Neuron (in vitro differentiated cells): ENCODE results near the gene MTHFD1L.
"Not testable (repeated sequence)": the region's sequence is repeated elsewhere in the genome, so short reads cannot be mapped to it uniquely, and the experiment has no call there.

ENCODE experiments used
- H2AFZ ChIP-seq: one replicate; pipeline ENCODE4 v1.6.1; 2013; ENCODE audit warnings: low read depth, mild to moderate bottlenecking, inconsistent platforms, low read length, moderate library complexity
- H3K27me3 ChIP-seq: one replicate; pipeline ENCODE4 v1.6.1; 2013; ENCODE audit warnings: low read length; ENCODE audit not compliant: insufficient read depth
- H3K36me3 ChIP-seq: one replicate; pipeline ENCODE4 v1.6.1; 2013; ENCODE audit warnings: low read length; ENCODE audit not compliant: insufficient read depth
- H3K4me1 ChIP-seq: one replicate; pipeline ENCODE4 v1.6.1; 2013; ENCODE audit warnings: low read length; ENCODE audit not compliant: insufficient read depth
- H3K4me3 ChIP-seq: 2 replicates; pipeline ENCODE4 v1.5.1; 2013; ENCODE audit warnings: mild to moderate bottlenecking, low read length, moderate library complexity
- H3K9me3 ChIP-seq: one replicate; pipeline ENCODE4 v1.6.1; 2013; ENCODE audit warnings: low read length

The MTHFD1L gene

GRCh38 chr6:151025076-151025475 lies 159.6 kb downstream of the MTHFD1L start:
- Histone ChIP-seq H3K36me3 (no peaks in the 10 kb centered on the region), H2AFZ (no peak overlapping the region), H3K4me1 (peaks cover 24% of the 10 kb centered on the region), H3K4me3 (no peak overlapping the region), H3K9me3 (peaks cover 3% of the 10 kb centered on the region), H3K27me3 (no peaks in the 10 kb centered on the region)

GRCh38 chr6:151026041-151026663 lies 160.7 kb downstream of the MTHFD1L start:
- Histone ChIP-seq H3K36me3 (no peaks in the 10 kb centered on the region), H3K4me1 (peaks cover 14% of the 10 kb centered on the region), H3K9me3 (peaks cover 3% of the 10 kb centered on the region), H3K4me3 (no peak overlapping the region), H3K27me3 (no peaks in the 10 kb centered on the region), H2AFZ (no peak overlapping the region)

DNA sequence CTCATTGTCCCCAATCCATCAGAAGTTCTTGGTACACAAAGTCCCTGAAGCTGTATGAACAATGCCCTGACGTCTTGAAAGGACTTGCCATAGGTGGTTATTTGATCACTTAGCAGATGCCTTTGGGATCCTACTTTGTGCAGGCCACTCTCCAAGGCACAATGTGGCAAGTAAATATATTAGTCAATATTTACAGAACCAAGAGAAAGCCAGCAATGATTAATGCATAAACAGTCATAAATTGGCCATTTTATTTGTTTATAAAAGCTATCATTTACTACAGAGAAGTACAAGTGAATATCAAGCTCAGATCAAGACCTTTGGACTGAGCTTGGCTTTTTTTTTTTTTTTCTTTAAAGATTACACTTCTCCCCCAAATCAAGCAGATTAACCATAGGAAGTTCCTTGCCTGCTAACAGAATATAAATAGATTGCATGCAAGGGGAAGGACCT lies 161.8 kb downstream of the MTHFD1L start:
- H3K27me3 ChIP-seq: no peaks in the 10 kb centered on the region
- H2AFZ ChIP-seq: no peak overlapping the region
- peaks cover 3% of the 10 kb centered on the region for H3K9me3 ChIP-seq
- H3K36me3 ChIP-seq: no peaks in the 10 kb centered on the region
- no peak overlapping the region for H3K4me3 ChIP-seq
- peaks cover 5% of the 10 kb centered on the region for H3K4me1 ChIP-seq

- no peaks in the 10 kb centered on the region for H3K4me1 ChIP-seq
- H2AFZ ChIP-seq: no peak overlapping the region
- H3K36me3 ChIP-seq: no peaks in the 10 kb centered on the region
- no peaks in the 10 kb centered on the region for H3K27me3 ChIP-seq
- no peak overlapping the region for H3K4me3 ChIP-seq
- H3K9me3 ChIP-seq: peaks cover 3% of the 10 kb centered on the region
Observed at GRCh38 chr6:151027936-151028838, 162.7 kb downstream of the MTHFD1L start.

- no peak overlapping the region for H3K4me3 ChIP-seq
Observed at GRCh38 chr6:151029970-151030369, 164.5 kb downstream of the MTHFD1L start.

DNA sequence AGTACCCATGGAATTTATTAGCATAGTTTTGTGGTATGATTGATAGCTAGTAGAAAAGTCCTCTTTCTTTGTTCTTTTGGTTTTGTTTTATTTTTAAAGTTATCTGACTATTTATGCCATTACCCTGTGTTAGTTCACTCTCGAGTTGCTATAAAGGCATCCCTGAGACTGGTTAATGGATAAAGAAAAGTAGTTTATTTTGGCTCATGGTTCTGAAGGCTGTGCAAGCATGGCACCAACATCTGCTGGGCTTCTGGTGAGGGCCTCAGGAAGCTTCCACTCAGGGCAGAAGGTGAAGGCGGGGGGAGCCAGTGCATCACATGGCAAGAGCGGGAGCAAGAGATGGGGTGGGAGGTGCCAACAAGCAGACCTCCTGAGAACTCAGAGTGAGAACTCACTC lies 166.5 kb downstream of the MTHFD1L start:
- H3K4me1 ChIP-seq: peaks cover 23% of the 10 kb centered on the region
- H2AFZ ChIP-seq: no peak overlapping the region
- peaks cover 3% of the 10 kb centered on the region for H3K36me3 ChIP-seq
- no peak overlapping the region for H3K4me3 ChIP-seq
- H3K9me3 ChIP-seq: peaks cover 3% of the 10 kb centered on the region
- no peaks in the 10 kb centered on the region for H3K27me3 ChIP-seq

More at GRCh38 chr6:151029970-151030369, 164.5 kb downstream of the MTHFD1L start:
- Histone ChIP-seq H3K36me3 (no peaks in the 10 kb centered on the region), H3K4me1 (peaks cover 9% of the 10 kb centered on the region), H3K27me3 (no peaks in the 10 kb centered on the region), H3K9me3 (peaks cover 3% of the 10 kb centered on the region), H2AFZ (no peak overlapping the region)

- Histone ChIP-seq H3K36me3 (peaks cover 13% of the 10 kb centered on the region), H3K4me3 (no peak overlapping the region)
Observed at GRCh38 chr6:151034825-151035781, 169.6 kb downstream of the MTHFD1L start.

DNA sequence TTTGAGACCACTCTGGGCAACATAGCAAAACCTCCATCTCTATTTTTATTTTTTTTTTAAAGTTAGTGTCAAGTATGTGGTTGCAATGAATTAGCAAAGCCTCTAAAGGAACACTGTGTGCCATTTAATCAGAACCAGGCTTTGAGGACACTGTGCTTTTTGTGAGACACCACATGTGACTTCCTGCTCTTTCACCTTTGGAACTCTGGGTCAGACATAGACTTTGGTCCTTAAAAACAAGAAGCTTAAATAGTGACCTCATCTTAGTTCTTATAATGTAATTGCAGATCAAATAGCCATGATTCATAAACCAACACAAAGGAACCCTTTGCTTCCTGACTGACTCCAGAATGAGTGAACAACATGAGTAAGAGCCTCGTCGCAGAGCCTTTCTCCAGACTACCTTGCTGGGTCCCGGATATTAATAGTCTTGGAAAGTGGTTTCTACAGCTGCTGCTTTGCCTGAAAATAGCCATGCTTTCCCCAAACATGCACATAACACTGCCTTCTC lies 170.8 kb downstream of the MTHFD1L start:
- H3K36me3 ChIP-seq: peaks cover 13% of the 10 kb centered on the region
- not testable (repeated sequence) for H3K4me3 ChIP-seq, H3K9me3 ChIP-seq, H2AFZ ChIP-seq, H3K27me3 ChIP-seq
- peaks cover 23% of the 10 kb centered on the region for H3K4me1 ChIP-seq

More at GRCh38 chr6:151034825-151035781, 169.6 kb downstream of the MTHFD1L start:
- Histone ChIP-seq H2AFZ (no peak overlapping the region), H3K27me3 (no peaks in the 10 kb centered on the region), H3K4me1 (peaks cover 23% of the 10 kb centered on the region), H3K9me3 (peaks cover 5% of the 10 kb centered on the region)

DNA sequence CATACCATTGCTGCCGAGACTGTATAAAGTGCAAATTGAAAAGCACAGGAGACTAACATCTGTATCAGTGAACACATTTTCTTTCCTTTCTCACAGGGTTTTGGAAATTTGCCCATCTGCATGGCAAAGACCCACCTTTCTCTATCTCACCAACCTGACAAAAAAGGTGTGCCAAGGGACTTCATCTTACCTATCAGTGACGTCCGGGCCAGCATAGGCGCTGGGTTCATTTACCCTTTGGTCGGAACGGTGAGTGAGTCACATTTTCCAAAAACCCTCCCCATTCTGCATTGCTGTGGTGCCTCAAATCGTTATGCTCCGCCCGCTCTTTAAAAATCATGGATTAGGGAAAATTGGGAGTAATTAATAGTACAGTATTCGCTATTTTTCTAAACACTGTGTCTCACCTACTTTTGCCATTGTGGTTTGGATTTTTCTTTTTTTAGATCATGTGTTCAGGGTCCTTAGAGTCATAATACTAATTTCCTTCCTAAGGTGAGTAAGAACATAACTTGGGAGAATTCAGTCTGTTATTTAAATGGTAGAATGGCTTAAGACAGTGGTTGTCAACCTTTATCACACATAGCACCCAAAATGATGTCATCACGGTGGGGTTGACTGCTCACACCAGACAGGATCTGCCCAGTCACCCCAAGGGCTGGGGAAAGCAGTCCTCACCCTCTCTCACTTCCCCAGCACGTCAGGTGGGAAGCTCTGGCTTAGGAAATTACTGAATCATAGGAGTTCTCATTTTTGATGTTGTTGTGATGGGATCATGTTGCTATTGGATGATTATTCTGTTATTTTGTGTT lies 171.6 kb downstream of the MTHFD1L start:
- H3K36me3 ChIP-seq: peaks cover 13% of the 10 kb centered on the region
- H3K4me3 ChIP-seq: no peak overlapping the region
- no peaks in the 10 kb centered on the region for H3K27me3 ChIP-seq
- H3K4me1 ChIP-seq: peaks cover 23% of the 10 kb centered on the region
- no peak overlapping the region for H2AFZ ChIP-seq
- peaks cover 5% of the 10 kb centered on the region for H3K9me3 ChIP-seq

GRCh38 chr6:151038616-151039015 lies 173.1 kb downstream of the MTHFD1L start:
- peaks cover 5% of the 10 kb centered on the region for H3K9me3 ChIP-seq
- H3K4me3 ChIP-seq: no peak overlapping the region
- peaks cover 13% of the 10 kb centered on the region for H3K36me3 ChIP-seq
- H3K27me3 ChIP-seq: no peaks in the 10 kb centered on the region
- H2AFZ ChIP-seq: no peak overlapping the region
- H3K4me1 ChIP-seq: peaks cover 23% of the 10 kb centered on the region

- H3K9me3 ChIP-seq, H2AFZ ChIP-seq, H3K4me3 ChIP-seq, H3K27me3 ChIP-seq: not testable (repeated sequence)
- Histone ChIP-seq H3K36me3 (peaks cover 13% of the 10 kb centered on the region), H3K4me1 (peaks cover 22% of the 10 kb centered on the region)
Observed at GRCh38 chr6:151040888-151041521, 175.5 kb downstream of the MTHFD1L start.
